ENCODE data around the gene DPF1.

DNA sequence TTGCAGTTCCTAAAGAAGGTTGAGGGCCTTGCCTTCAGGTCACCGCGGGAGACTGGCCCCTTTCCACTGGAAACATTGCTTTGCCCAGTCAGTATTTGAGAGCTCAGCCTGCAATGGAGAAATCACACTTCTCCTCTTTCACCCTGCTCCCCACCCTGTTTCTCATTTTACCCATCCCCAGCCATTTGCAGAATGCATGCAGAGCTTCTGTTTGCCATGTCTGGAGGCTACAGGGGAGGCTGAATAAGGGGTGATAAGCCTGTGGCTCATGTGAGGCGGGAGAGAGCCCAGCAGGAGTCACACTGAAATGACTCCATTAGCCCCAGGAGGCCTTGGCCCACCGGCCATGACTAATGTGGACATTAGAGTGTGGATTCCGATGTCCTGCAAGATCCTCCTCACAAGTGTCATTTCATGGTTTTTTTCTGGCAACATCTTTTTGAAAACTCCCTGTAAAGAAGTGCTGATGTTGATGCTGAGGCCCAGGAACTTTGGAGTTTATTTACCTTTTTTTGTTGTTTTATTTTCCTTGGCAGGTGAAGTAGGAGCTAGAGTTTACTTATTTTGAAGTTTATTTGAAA lies 46.7 kb upstream of the DPF1 start:
- TF ChIP-seq BHLHE40 (IDR thresholded peaks at IDR 0.05; ENCODE audit: borderline replicate concordance) (no peak), NFRKB (IDR thresholded peaks at IDR 0.05) (no peak), ELF4 (IDR thresholded peaks at IDR 0.05) (no peak), FOXM1 (IDR thresholded peaks at IDR 0.05; ENCODE audit: borderline replicate concordance) (no peak), SUZ12 (IDR thresholded peaks at IDR 0.05) (no peak), SP1 (IDR thresholded peaks at IDR 0.05) (no peak), FOXA1 (IDR thresholded peaks at IDR 0.05) (no peak), LEF1 (IDR thresholded peaks at IDR 0.05; ENCODE audit: borderline replicate concordance) (no peak), ZNF384 (IDR thresholded peaks at IDR 0.05) (no peak), TARDBP (IDR thresholded peaks at IDR 0.05) (no peak), CTBP1 (IDR thresholded peaks at IDR 0.05; ENCODE audit: borderline replicate concordance) (no peak), HDGF (IDR thresholded peaks at IDR 0.05; ENCODE audit: borderline replicate concordance) (no peak), FOXK2 (IDR thresholded peaks at IDR 0.05) (no peak)

Measured in HEK293T (cell line).